Adrenal gland (tissue), 12 donors: ENCODE measurements around the gene DNAAF3. TPM values are rescaled to one million over a fixed set of nuclear protein-coding genes. Genes with fewer than 3 reads are reported as not detected.
A peak's percentile ranks its signal among the peaks of the same experiment; 100 is the strongest.

Experiments
- DNase-seq, 7 donors: peaks; one replicate each; pipeline ENCODE4 v3.0.0-alpha.2; 2019 to 2020
- H3K27ac ChIP-seq, 5 donors: fragments of 200-600 bp; sonication (generic) in 4 of 5; 1 replicate in 3 of 5; 2 replicates in 2 of 5; pipeline versions ENCODE4 v1.5.1 to v1.8.0; 2016 to 2020; ENCODE audit warnings: mild to moderate bottlenecking in 1 of 5
- H3K27me3 ChIP-seq: fragments of 200-600 bp; 2 replicates; pipeline ENCODE4 v1.8.0; 2021
- H3K36me3 ChIP-seq, 2 donors: fragments of 200-600 bp; replicated peaks in 1 of 2; 1 replicate in 1 of 2; 2 replicates in 1 of 2; pipeline versions ENCODE4 v1.5.1 to v1.8.0; 2018 to 2022
- H3K4me1 ChIP-seq, 2 donors: fragments of 200-600 bp; replicated peaks in 1 of 2; 1 replicate in 1 of 2; 2 replicates in 1 of 2; pipeline versions ENCODE4 v1.5.1 to v1.8.0; 2018 to 2021
- H3K4me3 ChIP-seq, 4 donors: fragments of 200-600 bp; sonication (generic) in 3 of 4; one replicate each; pipeline ENCODE4 v1.5.1; 2016 to 2018
- H3K9me3 ChIP-seq, 3 donors: fragments of 200-600 bp; sonication (generic) in 1 of 3; replicated peaks in 1 of 3; 1 replicate in 2 of 3; 2 replicates in 1 of 3; pipeline versions ENCODE4 v1.5.1 to v1.8.0; 2016 to 2021
- CTCF ChIP-seq, 6 experiments: fragments of 450-650 bp in 4 of 6; fragments of 200-600 bp in 2 of 6; sonication (generic) in 1 of 6; IDR thresholded peaks; 1 replicate in 5 of 6; 2 replicates in 1 of 6; pipeline versions ENCODE4 v1.5.1 to v1.8.0; 2016 to 2021; ENCODE audit warnings: antibody characterized with exemption in 6 of 6, mild to moderate bottlenecking in 2 of 6, moderate library complexity in 1 of 6
- POLR2A ChIP-seq, 2 donors: fragments of 450-650 bp; IDR thresholded peaks; one replicate each; pipeline ENCODE4 v1.6.1; 2017; ENCODE audit warnings: antibody characterized with exemption in 2 of 2, mild to moderate bottlenecking in 2 of 2, moderate library complexity in 1 of 2
- WGBS, 4 donors: extraction: QIAGEN DNeasy Blood & Tissue Kit in 2 of 4; methylation state at CpG; one replicate each; pipeline versions ENCODE4 v1.1.5 to v1.1.7; 2013 to 2017; 5-methylcytosine and 5-hydroxymethylcytosine counted together
- intact Hi-C, 2 donors: fragments of 100-400 bp; cut with DNase I; formaldehyde crosslinking; loops; one replicate each; pipeline versions ENCODE4 v1.14.1 to v1.15.0; 2022 to 2023
- polyA plus RNA-seq, 3 donors: library from polyadenylated mRNA; stranded (reverse); fragments of 200-250 nt in 2 of 3; fragments of 350-450 nt in 1 of 3; fragmentation: Illumina TruSeq in 1 of 3; extraction: RNeasy Lipid Tissue Mini Kit (QIAGEN cat#74804) in 1 of 3; gene quantifications; one replicate each; pipeline ENCODE4 v1.2.3, GENCODE V29; 2013 to 2014
- total RNA-seq, 9 donors: library from RNA; depleted of rRNA in 4 of 9; stranded (reverse); fragments of >200 nt in 4 of 9; fragments of 120-200 nt in 1 of 9; fragmentation: NEBNext Ultra II Directional in 1 of 9; extraction: Animal tissue kit (Norgen Biotek cat#: 25700) in 1 of 9; gene quantifications; one replicate each; pipeline versions ENCODE4 v1.1.0 to v1.2.4, GENCODE V29; 2013 to 2023
- donor health status: healthy with polysubstance abuse.
- donor health status: Bipolar disorder and iron deficiency.
- donor health status: DM: yes; HTN: yes; CAD: no.
- donor health status: DM: no; HTN: no; CAD: no.
- donor health status: DM: no; HTN: no; CAD: no.
- donor health status: DM: yes; HTN: yes; CAD: no.

The DNAAF3 gene
- total and polyA plus RNA-seq, 12 donors: 1.9 to 5.8 (median 3.6) TPM

- H3K36me3 ChIP-seq: peaks cover 0 to 6% of the 10 kb centered on the region in 2 donors
- intact Hi-C loops: no loop called here
- H3K27ac ChIP-seq: peak within 1 kb of the TSS; percentile 53 to 96 (median 73)
- WGBS, 4 donors: 0 to 1% (median 0%) methylated on average over 13 to 81 of the region's 97 CpGs
- TF ChIP-seq POLR2A (IDR thresholded peaks at IDR 0.05) (peak in 1 of 2 donors; percentile 45), CTCF (IDR thresholded peaks at IDR 0.05) (no peak)
- H3K27me3 ChIP-seq: no peaks in the 10 kb centered on the region
- H3K4me3 ChIP-seq: peak within 1 kb of the TSS; percentile 74 to 79 (median 76)
- H3K4me1 ChIP-seq: peaks cover 15 to 38% of the 10 kb centered on the region in 2 donors
- no peaks in the 10 kb centered on the region for H3K9me3 ChIP-seq
- DNase-seq: peak in 5 of 7 donors; percentile 23 to 64 (median 53)
Measured at GRCh38 chr19:55116859-55117662, 49.4 kb downstream of the DNAAF3 start, which contains the start of gene PPP1R12C. TSS of gene PPP1R12C (minus strand) at chr19:55117637. CDS start at chr19:55117543, 94 bp downstream.

- peak; percentile 49 to 87 (median 70) for DNase-seq
- Histone ChIP-seq H3K27ac (peak overlapping the region in 4 of 5 donors; percentile 13 to 96 (median 60)), H3K4me3 (peak overlapping the region; percentile 74 to 79 (median 76)), H3K9me3 (no peaks in the 10 kb centered on the region), H3K27me3 (no peaks in the 10 kb centered on the region), H3K36me3 (peaks cover 0 to 6% of the 10 kb centered on the region in 2 donors), H3K4me1 (peaks cover 15 to 38% of the 10 kb centered on the region in 2 donors)
- intact Hi-C loops: no loop called here
- TF ChIP-seq CTCF (IDR thresholded peaks at IDR 0.05): no peak
- TF ChIP-seq POLR2A (IDR thresholded peaks at IDR 0.05): no peak
- WGBS, 4 donors: 0 to 2% (median 1%) methylated on average over 25 of the region's 25 CpGs
Measured at GRCh38 chr19:55116232-55116858, 50.1 kb downstream of the DNAAF3 start.

- H3K36me3 ChIP-seq: peaks cover 0 to 6% of the 10 kb centered on the region in 2 donors
- no peaks in the 10 kb centered on the region for H3K27me3 ChIP-seq
- whole genome bisulfite sequencing, 4 donors: 61 to 73% (median 66%) methylated on average over 10 to 13 of the region's 13 CpGs
- TF ChIP-seq POLR2A (IDR thresholded peaks at IDR 0.05) (no peak), CTCF (IDR thresholded peaks at IDR 0.05) (no peak)
- peak overlapping the region in 1 of 4 donors; percentile 76 for H3K4me3 ChIP-seq
- DNase-seq: no peak
- no peaks in the 10 kb centered on the region for H3K9me3 ChIP-seq
- intact Hi-C loops: no loop called here
- H3K27ac ChIP-seq: peak overlapping the region in 1 of 5 donors; percentile 73
- peaks cover 15 to 38% of the 10 kb centered on the region in 2 donors for H3K4me1 ChIP-seq
Measured at GRCh38 chr19:55115446-55116065, 50.9 kb downstream of the DNAAF3 start.
